ENCODE results near the gene TBC1D1.

Gene TBC1D1

DNA sequence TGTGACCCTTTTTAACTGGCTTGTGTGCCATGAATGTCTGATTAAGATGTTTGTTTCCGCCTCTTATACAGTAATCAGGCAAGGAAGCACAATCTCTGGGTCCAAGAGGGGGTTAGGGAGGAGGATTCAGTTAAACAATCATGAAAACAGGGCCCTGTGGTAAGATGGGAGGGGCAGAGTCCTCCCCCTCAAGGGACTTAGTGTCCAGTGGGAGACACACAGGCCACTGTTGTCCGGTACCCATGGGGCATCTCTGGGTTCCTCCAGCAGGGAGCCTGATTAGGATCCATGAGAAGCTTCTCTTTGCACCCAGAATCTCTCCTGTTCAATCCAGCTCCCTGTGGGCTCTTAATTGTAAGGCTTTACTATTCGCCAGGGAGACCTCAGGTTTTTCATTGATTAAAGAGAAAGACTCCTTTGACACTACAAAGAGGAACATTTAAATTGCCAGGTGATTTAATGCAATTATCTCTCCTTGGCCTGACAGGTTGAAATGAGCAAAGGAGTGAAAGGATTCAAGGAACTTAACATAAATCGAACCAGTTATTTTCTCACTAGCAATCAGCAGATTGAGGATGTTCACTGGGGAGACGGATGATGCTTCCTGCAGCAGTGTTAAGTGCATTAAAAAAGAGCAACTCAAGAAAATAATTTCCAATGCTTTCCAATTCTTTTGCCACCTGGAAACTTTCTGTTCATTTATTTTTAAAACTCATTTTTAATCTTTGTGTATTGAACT lies 294.7 kb downstream of the TBC1D1 start:
- ATAC-seq: no peak
- TF ChIP-seq, protein P1, sequence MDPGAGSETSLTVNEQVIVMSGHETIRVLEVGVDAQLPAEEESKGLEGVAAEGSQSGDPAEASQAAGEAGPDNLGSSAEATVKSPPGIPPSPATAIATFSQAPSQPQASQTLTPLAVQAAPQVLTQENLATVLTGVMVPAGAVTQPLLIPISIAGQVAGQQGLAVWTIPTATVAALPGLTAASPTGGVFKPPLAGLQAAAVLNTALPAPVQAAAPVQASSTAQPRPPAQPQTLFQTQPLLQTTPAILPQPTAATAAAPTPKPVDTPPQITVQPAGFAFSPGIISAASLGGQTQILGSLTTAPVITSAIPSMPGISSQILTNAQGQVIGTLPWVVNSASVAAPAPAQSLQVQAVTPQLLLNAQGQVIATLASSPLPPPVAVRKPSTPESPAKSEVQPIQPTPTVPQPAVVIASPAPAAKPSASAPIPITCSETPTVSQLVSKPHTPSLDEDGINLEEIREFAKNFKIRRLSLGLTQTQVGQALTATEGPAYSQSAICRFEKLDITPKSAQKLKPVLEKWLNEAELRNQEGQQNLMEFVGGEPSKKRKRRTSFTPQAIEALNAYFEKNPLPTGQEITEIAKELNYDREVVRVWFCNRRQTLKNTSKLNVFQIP (CRISPR knock-in tag; IDR thresholded peaks at IDR 0.05; ENCODE audit: borderline replicate concordance, low read depth): no peak

DNA sequence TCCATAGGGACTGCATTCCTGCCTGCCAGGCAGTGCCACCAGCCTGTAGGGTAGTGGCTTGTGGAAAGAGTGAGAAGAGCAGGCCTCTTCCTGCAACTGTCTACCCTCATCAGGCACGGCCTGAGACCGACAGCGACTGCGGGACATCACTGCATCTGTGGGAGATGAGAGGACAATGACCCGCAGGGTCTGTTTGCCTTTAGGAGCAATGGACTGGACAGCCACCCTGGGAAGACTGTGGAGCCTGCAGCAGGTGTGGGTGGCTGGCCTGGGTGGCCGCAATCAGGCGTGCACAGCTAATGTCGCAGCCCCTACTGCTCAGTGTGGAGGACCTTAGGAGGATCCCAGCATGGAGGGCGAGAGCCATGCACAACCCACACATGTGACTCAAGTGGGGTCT lies 297.3 kb downstream of the TBC1D1 start:
- TF ChIP-seq PPARA (CRISPR knock-in tag; IDR thresholded peaks at IDR 0.05; ENCODE audit: borderline replicate concordance): no peak
- no peak for TF ChIP-seq TCF4 (CRISPR knock-in tag; IDR thresholded peaks at IDR 0.05; ENCODE audit: borderline replicate concordance)
- TF ChIP-seq ZNF70 (CRISPR knock-in tag; IDR thresholded peaks at IDR 0.05): no peak
- TF ChIP-seq, protein P2, sequence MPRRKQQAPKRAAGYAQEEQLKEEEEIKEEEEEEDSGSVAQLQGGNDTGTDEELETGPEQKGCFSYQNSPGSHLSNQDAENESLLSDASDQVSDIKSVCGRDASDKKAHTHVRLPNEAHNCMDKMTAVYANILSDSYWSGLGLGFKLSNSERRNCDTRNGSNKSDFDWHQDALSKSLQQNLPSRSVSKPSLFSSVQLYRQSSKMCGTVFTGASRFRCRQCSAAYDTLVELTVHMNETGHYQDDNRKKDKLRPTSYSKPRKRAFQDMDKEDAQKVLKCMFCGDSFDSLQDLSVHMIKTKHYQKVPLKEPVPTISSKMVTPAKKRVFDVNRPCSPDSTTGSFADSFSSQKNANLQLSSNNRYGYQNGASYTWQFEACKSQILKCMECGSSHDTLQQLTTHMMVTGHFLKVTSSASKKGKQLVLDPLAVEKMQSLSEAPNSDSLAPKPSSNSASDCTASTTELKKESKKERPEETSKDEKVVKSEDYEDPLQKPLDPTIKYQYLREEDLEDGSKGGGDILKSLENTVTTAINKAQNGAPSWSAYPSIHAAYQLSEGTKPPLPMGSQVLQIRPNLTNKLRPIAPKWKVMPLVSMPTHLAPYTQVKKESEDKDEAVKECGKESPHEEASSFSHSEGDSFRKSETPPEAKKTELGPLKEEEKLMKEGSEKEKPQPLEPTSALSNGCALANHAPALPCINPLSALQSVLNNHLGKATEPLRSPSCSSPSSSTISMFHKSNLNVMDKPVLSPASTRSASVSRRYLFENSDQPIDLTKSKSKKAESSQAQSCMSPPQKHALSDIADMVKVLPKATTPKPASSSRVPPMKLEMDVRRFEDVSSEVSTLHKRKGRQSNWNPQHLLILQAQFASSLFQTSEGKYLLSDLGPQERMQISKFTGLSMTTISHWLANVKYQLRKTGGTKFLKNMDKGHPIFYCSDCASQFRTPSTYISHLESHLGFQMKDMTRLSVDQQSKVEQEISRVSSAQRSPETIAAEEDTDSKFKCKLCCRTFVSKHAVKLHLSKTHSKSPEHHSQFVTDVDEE (CRISPR knock-in tag; IDR thresholded peaks at IDR 0.05): no peak
- no peak for ATAC-seq

DNA sequence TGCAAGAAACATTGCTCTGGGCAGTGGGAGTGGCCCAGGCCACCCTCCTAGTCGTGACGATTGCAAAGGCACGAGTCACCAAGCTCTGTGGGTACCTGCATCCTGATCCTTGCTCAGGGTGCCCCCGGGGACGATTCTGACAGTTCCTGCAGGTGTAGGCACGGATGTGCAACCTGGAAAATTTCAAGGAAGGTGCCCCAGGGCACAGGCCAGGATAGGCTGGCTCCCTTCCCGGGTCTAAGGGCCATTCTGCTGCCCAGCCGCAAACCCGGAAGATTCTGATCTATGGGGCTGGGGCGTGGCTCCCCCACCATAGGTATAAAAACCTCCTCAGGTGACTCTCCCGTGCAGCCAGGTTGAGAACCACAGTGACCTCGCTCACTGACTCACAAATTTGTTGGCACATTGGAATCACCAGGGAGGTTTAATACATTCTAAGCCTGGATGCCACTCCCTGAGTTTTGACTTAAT lies 297.8 kb downstream of the TBC1D1 start:
- no peak for ATAC-seq
- no peak for TF ChIP-seq SNAI2 (CRISPR knock-in tag; IDR thresholded peaks at IDR 0.05)
- no peak for TF ChIP-seq ISL1 (CRISPR knock-in tag; IDR thresholded peaks at IDR 0.05)
- no peak for TF ChIP-seq ZFP3 (CRISPR knock-in tag; IDR thresholded peaks at IDR 0.05)
- no peak for TF ChIP-seq PPARA (CRISPR knock-in tag; IDR thresholded peaks at IDR 0.05; ENCODE audit: borderline replicate concordance)
- TF ChIP-seq, protein P3, sequence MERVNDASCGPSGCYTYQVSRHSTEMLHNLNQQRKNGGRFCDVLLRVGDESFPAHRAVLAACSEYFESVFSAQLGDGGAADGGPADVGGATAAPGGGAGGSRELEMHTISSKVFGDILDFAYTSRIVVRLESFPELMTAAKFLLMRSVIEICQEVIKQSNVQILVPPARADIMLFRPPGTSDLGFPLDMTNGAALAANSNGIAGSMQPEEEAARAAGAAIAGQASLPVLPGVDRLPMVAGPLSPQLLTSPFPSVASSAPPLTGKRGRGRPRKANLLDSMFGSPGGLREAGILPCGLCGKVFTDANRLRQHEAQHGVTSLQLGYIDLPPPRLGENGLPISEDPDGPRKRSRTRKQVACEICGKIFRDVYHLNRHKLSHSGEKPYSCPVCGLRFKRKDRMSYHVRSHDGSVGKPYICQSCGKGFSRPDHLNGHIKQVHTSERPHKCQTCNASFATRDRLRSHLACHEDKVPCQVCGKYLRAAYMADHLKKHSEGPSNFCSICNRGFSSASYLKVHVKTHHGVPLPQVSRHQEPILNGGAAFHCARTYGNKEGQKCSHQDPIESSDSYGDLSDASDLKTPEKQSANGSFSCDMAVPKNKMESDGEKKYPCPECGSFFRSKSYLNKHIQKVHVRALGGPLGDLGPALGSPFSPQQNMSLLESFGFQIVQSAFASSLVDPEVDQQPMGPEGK (CRISPR knock-in tag; IDR thresholded peaks at IDR 0.05; ENCODE audit: borderline replicate concordance): no peak
- no peak for TF ChIP-seq GLIS3 (CRISPR knock-in tag; IDR thresholded peaks at IDR 0.05)
- TF ChIP-seq, protein P4, sequence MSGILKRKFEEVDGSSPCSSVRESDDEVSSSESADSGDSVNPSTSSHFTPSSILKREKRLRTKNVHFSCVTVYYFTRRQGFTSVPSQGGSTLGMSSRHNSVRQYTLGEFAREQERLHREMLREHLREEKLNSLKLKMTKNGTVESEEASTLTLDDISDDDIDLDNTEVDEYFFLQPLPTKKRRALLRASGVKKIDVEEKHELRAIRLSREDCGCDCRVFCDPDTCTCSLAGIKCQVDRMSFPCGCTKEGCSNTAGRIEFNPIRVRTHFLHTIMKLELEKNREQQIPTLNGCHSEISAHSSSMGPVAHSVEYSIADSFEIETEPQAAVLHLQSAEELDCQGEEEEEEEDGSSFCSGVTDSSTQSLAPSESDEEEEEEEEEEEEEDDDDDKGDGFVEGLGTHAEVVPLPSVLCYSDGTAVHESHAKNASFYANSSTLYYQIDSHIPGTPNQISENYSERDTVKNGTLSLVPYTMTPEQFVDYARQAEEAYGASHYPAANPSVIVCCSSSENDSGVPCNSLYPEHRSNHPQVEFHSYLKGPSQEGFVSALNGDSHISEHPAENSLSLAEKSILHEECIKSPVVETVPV (CRISPR knock-in tag; IDR thresholded peaks at IDR 0.05): no peak
- TF ChIP-seq, protein P2 (CRISPR knock-in tag; IDR thresholded peaks at IDR 0.05): no peak
- TF ChIP-seq, protein P5, sequence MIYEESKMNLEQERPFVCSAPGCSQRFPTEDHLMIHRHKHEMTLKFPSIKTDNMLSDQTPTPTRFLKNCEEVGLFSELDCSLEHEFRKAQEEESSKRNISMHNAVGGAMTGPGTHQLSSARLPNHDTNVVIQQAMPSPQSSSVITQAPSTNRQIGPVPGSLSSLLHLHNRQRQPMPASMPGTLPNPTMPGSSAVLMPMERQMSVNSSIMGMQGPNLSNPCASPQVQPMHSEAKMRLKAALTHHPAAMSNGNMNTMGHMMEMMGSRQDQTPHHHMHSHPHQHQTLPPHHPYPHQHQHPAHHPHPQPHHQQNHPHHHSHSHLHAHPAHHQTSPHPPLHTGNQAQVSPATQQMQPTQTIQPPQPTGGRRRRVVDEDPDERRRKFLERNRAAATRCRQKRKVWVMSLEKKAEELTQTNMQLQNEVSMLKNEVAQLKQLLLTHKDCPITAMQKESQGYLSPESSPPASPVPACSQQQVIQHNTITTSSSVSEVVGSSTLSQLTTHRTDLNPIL (CRISPR knock-in tag; IDR thresholded peaks at IDR 0.05; ENCODE audit: low read depth): no peak
- no peak for TF ChIP-seq TOX (CRISPR knock-in tag; IDR thresholded peaks at IDR 0.05; ENCODE audit: borderline replicate concordance)
- TF ChIP-seq ZNF70 (CRISPR knock-in tag; IDR thresholded peaks at IDR 0.05): no peak
- no peak for TF ChIP-seq BACH2 (CRISPR knock-in tag; IDR thresholded peaks at IDR 0.05; ENCODE audit: borderline replicate concordance)
- TF ChIP-seq ESRRG (CRISPR knock-in tag; IDR thresholded peaks at IDR 0.05): no peak
- no peak for TF ChIP-seq ZNF8 (CRISPR knock-in tag; IDR thresholded peaks at IDR 0.05)
- no peak for TF ChIP-seq CSDC2 (CRISPR knock-in tag; IDR thresholded peaks at IDR 0.05)
- TF ChIP-seq, protein P1 (CRISPR knock-in tag; IDR thresholded peaks at IDR 0.05; ENCODE audit: borderline replicate concordance, low read depth): no peak
- TF ChIP-seq RARB (CRISPR knock-in tag; IDR thresholded peaks at IDR 0.05): no peak
- no peak for TF ChIP-seq TCF4 (CRISPR knock-in tag; IDR thresholded peaks at IDR 0.05; ENCODE audit: borderline replicate concordance)
